Nephron (organoid): ENCODE data around the gene SPARC.
"Not testable (repeated sequence)": the region's sequence is repeated elsewhere in the genome, so short reads cannot be mapped to it uniquely, and the experiment has no call there.

Source experiments
- H3K27ac Mint-ChIP-seq, 3 experiments: 2 replicates each; pipeline ENCODE4 v1.8.0; 2020; ENCODE audit warnings: mixed read lengths in 3 of 3, mild to moderate bottlenecking in 2 of 3, moderate library complexity in 1 of 3
- H3K27me3 Mint-ChIP-seq: 2 replicates; pipeline ENCODE4 v1.8.0; 2021; ENCODE audit warnings: low read depth, mild to moderate bottlenecking, moderate library complexity, mixed read lengths
- H3K36me3 Mint-ChIP-seq: 2 replicates; pipeline ENCODE4 v1.8.0; 2020; ENCODE audit warnings: low read depth, mixed read lengths
- H3K4me1 Mint-ChIP-seq: 2 replicates; pipeline ENCODE4 v1.8.0; 2020; ENCODE audit warnings: mixed read lengths
- H3K4me3 Mint-ChIP-seq, 3 experiments: 2 replicates each; pipeline ENCODE4 v1.8.0; 2020; ENCODE audit warnings: mild to moderate bottlenecking in 3 of 3, mixed read lengths in 3 of 3, moderate library complexity in 2 of 3
- H3K9me3 Mint-ChIP-seq: 2 replicates; pipeline ENCODE4 v1.8.0; 2020; ENCODE audit warnings: mixed read lengths
- TF ChIP-seq, protein P1 (sequence below), 3 experiments: fragments of 200-600 bp; sonication (generic); IDR thresholded peaks; one replicate each; pipeline ENCODE4 v1.5.0; 2021; ENCODE audit warnings: antibody characterized with exemption in 3 of 3; ENCODE audit not compliant: unreplicated experiment in 3 of 3

Gene SPARC

GRCh38 chr5:151680944-151681427 is 5.7 kb downstream of the SPARC start:
- peak overlapping the region; percentile 58 to 93 (median 65) for H3K27ac Mint-ChIP-seq
- H3K4me1 Mint-ChIP-seq, result peaks cover 86% of the 10 kb centered on the region
- H3K36me3 Mint-ChIP-seq, result peaks cover 45% of the 10 kb centered on the region
- TF ChIP-seq, protein P1, sequence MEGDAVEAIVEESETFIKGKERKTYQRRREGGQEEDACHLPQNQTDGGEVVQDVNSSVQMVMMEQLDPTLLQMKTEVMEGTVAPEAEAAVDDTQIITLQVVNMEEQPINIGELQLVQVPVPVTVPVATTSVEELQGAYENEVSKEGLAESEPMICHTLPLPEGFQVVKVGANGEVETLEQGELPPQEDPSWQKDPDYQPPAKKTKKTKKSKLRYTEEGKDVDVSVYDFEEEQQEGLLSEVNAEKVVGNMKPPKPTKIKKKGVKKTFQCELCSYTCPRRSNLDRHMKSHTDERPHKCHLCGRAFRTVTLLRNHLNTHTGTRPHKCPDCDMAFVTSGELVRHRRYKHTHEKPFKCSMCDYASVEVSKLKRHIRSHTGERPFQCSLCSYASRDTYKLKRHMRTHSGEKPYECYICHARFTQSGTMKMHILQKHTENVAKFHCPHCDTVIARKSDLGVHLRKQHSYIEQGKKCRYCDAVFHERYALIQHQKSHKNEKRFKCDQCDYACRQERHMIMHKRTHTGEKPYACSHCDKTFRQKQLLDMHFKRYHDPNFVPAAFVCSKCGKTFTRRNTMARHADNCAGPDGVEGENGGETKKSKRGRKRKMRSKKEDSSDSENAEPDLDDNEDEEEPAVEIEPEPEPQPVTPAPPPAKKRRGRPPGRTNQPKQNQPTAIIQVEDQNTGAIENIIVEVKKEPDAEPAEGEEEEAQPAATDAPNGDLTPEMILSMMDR (IDR thresholded peaks at IDR 0.05; ENCODE audit: unreplicated experiment in 3 of 3), result no peak
- no peaks in the 10 kb centered on the region for H3K27me3 Mint-ChIP-seq
- H3K4me3 Mint-ChIP-seq, result peak overlapping the region in 2 of 3 experiments; percentile 46 to 93
- H3K9me3 Mint-ChIP-seq, result no peaks in the 10 kb centered on the region

DNA sequence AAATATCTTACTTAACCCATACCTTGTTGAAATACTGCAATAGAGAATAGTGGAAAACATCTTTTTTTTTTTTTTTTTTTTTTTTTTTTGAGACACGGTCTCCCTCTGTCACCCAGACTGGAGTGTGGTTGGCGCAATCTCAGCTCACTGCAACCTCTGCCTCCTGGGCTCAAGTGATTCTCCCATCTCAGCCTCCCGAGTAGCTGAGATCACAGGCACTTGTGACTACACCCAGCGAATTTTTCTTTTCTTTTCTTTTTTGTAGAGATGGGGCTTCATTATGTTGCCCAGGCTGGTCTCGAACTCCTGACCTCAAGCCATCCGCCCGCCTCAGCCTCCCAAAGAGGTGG is 6.6 kb downstream of the SPARC start:
- peak overlapping the region in 2 of 3 experiments; percentile 24 to 37 for H3K4me3 Mint-ChIP-seq
- peak overlapping the region; percentile 52 to 93 (median 65) for H3K27ac Mint-ChIP-seq
- not testable (repeated sequence) for H3K9me3 Mint-ChIP-seq, H3K27me3 Mint-ChIP-seq
- peaks cover 93% of the 10 kb centered on the region for H3K4me1 Mint-ChIP-seq
- peaks cover 54% of the 10 kb centered on the region for H3K36me3 Mint-ChIP-seq

DNA sequence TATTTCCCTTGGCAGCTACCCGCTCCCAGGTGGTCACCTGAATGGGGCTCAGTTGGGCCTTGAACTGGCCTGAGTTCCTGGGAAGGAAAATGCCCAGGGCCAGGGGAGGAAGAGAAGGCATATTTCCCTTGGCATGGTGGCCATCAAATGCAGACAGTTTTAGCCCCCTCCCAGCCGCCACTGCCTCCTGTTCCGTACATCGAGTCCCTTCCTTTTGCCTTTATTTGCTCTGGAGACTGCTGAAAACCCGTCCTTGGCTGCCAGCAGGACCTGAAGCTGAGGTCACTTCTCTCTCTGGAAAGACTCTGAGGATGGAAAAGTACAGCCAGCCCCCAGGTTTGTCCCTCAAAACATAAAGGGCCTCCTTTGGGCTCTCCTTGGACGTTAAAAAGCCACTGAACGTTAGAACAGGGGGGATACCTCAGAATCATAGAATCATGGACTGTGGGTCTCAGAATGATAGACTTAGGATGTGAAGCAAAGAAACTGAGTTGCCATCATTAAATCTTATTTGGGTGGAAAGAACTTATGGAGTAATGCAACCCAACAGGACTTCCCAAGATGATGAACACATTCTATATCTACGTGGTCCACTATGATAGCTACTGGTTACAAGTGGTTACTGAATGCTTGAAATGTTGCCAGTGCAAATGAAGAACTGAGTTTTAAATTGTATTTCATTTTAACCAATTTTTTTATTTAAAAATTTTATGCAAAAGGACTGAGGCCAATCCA is 7.1 kb downstream of the SPARC start:
- Mint-ChIP-seq H3K36me3 (peaks cover 57% of the 10 kb centered on the region), H3K4me1 (peaks cover 88% of the 10 kb centered on the region), H3K9me3 (no peaks in the 10 kb centered on the region), H3K27ac (peak overlapping the region; percentile 79 to 96 (median 83)), H3K27me3 (no peaks in the 10 kb centered on the region), H3K4me3 (peak overlapping the region in 2 of 3 experiments; percentile 24 to 76)
- TF ChIP-seq, protein P1 (IDR thresholded peaks at IDR 0.05; ENCODE audit: unreplicated experiment in 3 of 3), result no peak

DNA sequence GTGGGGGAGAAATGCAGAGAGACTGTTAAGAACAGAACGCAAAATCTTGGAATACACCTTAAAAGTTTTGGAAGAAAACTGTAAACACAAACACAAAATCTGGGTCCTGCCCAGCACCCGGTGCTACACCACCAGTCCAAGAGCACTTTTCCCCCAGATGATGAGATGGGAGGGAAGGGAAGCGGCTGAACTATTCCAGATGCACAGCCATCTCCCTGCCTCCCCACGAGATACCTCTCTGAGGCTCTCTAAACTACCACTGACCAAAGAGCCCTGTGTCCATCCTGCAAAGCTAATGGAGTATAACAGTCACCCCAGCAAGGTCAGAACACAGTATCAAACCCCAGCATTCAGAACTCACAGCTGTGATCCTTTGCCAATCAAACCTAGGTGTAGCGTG is 8.0 kb downstream of the SPARC start:
- no peaks in the 10 kb centered on the region for H3K9me3 Mint-ChIP-seq
- H3K27ac Mint-ChIP-seq, result peak overlapping the region; percentile 79 to 96 (median 83)
- peak overlapping the region; percentile 51 to 76 (median 70) for H3K4me3 Mint-ChIP-seq
- H3K27me3 Mint-ChIP-seq, result no peaks in the 10 kb centered on the region
- peaks cover 81% of the 10 kb centered on the region for H3K4me1 Mint-ChIP-seq
- TF ChIP-seq, protein P1 (IDR thresholded peaks at IDR 0.05; ENCODE audit: unreplicated experiment in 3 of 3), result no peak
- peaks cover 63% of the 10 kb centered on the region for H3K36me3 Mint-ChIP-seq

DNA sequence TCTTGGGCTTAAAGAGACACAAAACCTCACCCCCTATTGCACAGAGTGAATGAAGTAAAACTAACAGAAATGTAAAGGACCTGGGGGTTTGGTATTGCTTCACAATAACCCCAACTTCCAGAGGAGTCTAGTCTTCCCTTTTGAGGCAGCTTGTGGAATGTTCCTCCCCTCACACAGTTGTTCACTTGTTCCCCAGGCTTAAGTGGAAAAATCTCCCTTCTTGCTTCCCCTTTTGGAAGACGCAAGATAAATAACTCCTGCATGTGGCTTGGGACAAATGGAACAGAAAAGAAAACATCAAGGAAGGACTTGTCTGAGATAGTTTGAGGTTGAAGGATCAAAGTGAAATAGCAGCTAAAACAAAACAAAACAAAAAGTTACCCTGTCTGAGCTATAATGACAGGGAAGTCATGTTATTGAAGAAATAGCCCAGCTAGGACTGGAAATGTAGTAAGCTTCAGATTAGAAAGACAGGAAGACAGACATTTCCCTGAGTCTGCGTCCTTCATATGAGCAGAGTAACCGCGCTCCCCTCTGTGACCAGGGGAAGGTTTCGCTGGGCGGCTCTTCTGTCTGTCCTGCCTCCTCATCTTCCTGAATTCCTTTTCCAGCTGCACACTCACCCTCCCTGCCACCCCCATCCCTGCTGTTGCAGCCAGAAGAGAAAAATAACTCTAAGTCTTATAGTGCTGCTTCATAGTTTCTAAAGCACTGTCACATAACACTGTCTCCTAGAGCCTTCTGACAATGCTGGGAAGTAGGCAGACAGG is 8.8 kb downstream of the SPARC start:
- Mint-ChIP-seq H3K36me3 (peaks cover 63% of the 10 kb centered on the region), H3K9me3 (no peaks in the 10 kb centered on the region), H3K27me3 (no peaks in the 10 kb centered on the region), H3K27ac (peak overlapping the region; percentile 79 to 96 (median 83)), H3K4me3 (peak overlapping the region; percentile 51 to 76 (median 70)), H3K4me1 (peaks cover 81% of the 10 kb centered on the region)
- TF ChIP-seq, protein P1 (IDR thresholded peaks at IDR 0.05; ENCODE audit: unreplicated experiment in 3 of 3), result no peak

GRCh38 chr5:151676719-151677118 is 10.0 kb downstream of the SPARC start:
- H3K27me3 Mint-ChIP-seq, result no peaks in the 10 kb centered on the region
- H3K27ac Mint-ChIP-seq, result peak overlapping the region; percentile 79 to 96 (median 83)
- H3K4me3 Mint-ChIP-seq, result peak overlapping the region; percentile 15 to 66 (median 42)
- H3K36me3 Mint-ChIP-seq, result peaks cover 68% of the 10 kb centered on the region
- TF ChIP-seq, protein P1 (IDR thresholded peaks at IDR 0.05; ENCODE audit: unreplicated experiment in 3 of 3), result no peak
- no peaks in the 10 kb centered on the region for H3K9me3 Mint-ChIP-seq
- H3K4me1 Mint-ChIP-seq, result peaks cover 81% of the 10 kb centered on the region
